ENCODE results near the gene STX16. TPM values are rescaled to one million over a fixed set of nuclear protein-coding genes. Genes with fewer than 3 reads are reported as not detected.

The STX16 gene
- total RNA-seq, 1 donor, result 90.3 TPM

- no peak overlapping the region for H3K4me3 ChIP-seq (ENCODE audit: low read length)
- H3K27me3 ChIP-seq (ENCODE audit: insufficient read depth, low read length), result no peaks in the 10 kb centered on the region
- no peaks in the 10 kb centered on the region for H3K9me3 ChIP-seq (ENCODE audit: low read depth, low read length)
- no peaks in the 10 kb centered on the region for H3K4me1 ChIP-seq (ENCODE audit: insufficient read depth, low read length)
Measured at GRCh38 chr20:58707770-58708169, 56.7 kb downstream of the STX16 start.

- H3K4me3 ChIP-seq (ENCODE audit: low read length), result no peak overlapping the region
- H3K4me1 ChIP-seq (ENCODE audit: insufficient read depth, low read length), result no peaks in the 10 kb centered on the region
- no peaks in the 10 kb centered on the region for H3K27me3 ChIP-seq (ENCODE audit: insufficient read depth, low read length)
- H3K9me3 ChIP-seq (ENCODE audit: low read depth, low read length), result no peaks in the 10 kb centered on the region
Measured at GRCh38 chr20:58708246-58708931, 57.3 kb downstream of the STX16 start.

- Histone ChIP-seq H3K27me3 (ENCODE audit: insufficient read depth, low read length) (no peaks in the 10 kb centered on the region), H3K4me3 (ENCODE audit: low read length) (no peak overlapping the region), H3K9me3 (ENCODE audit: low read depth, low read length) (no peaks in the 10 kb centered on the region), H3K4me1 (ENCODE audit: insufficient read depth, low read length) (no peaks in the 10 kb centered on the region)
Measured at GRCh38 chr20:58709013-58709702, 58.1 kb downstream of the STX16 start.

GRCh38 chr20:58709703-58710039 lies 58.6 kb downstream of the STX16 start:
- no peaks in the 10 kb centered on the region for H3K27me3 ChIP-seq (ENCODE audit: insufficient read depth, low read length)
- H3K4me3 ChIP-seq (ENCODE audit: low read length), result no peak overlapping the region
- H3K4me1 ChIP-seq (ENCODE audit: insufficient read depth, low read length), result no peaks in the 10 kb centered on the region
- no peaks in the 10 kb centered on the region for H3K9me3 ChIP-seq (ENCODE audit: low read depth, low read length)

GRCh38 chr20:58710481-58711265 lies 59.6 kb downstream of the STX16 start:
- H3K4me1 ChIP-seq (ENCODE audit: insufficient read depth, low read length), result no peaks in the 10 kb centered on the region
- no peaks in the 10 kb centered on the region for H3K9me3 ChIP-seq (ENCODE audit: low read depth, low read length)
- no peaks in the 10 kb centered on the region for H3K27me3 ChIP-seq (ENCODE audit: insufficient read depth, low read length)
- no peak overlapping the region for H3K4me3 ChIP-seq (ENCODE audit: low read length)

- Histone ChIP-seq H3K27me3 (ENCODE audit: insufficient read depth, low read length) (no peaks in the 10 kb centered on the region), H3K4me1 (ENCODE audit: insufficient read depth, low read length) (no peaks in the 10 kb centered on the region), H3K9me3 (ENCODE audit: low read depth, low read length) (no peaks in the 10 kb centered on the region), H3K4me3 (ENCODE audit: low read length) (no peak overlapping the region)
Measured at GRCh38 chr20:58711266-58712051, 60.4 kb downstream of the STX16 start.

GRCh38 chr20:58712151-58712791 lies 61.2 kb downstream of the STX16 start:
- no peaks in the 10 kb centered on the region for H3K27me3 ChIP-seq (ENCODE audit: insufficient read depth, low read length)
- no peaks in the 10 kb centered on the region for H3K9me3 ChIP-seq (ENCODE audit: low read depth, low read length)
- H3K4me3 ChIP-seq (ENCODE audit: low read length), result no peak overlapping the region
- H3K4me1 ChIP-seq (ENCODE audit: insufficient read depth, low read length), result no peaks in the 10 kb centered on the region

GRCh38 chr20:58712806-58713731 lies 62.0 kb downstream of the STX16 start:
- H3K4me1 ChIP-seq (ENCODE audit: insufficient read depth, low read length), result no peaks in the 10 kb centered on the region
- H3K9me3 ChIP-seq (ENCODE audit: low read depth, low read length), result no peaks in the 10 kb centered on the region
- H3K27me3 ChIP-seq (ENCODE audit: insufficient read depth, low read length), result no peaks in the 10 kb centered on the region
- no peak overlapping the region for H3K4me3 ChIP-seq (ENCODE audit: low read length)

GRCh38 chr20:58713801-58714339 lies 62.8 kb downstream of the STX16 start:
- Histone ChIP-seq H3K4me3 (ENCODE audit: low read length) (no peak overlapping the region), H3K27me3 (ENCODE audit: insufficient read depth, low read length) (no peaks in the 10 kb centered on the region), H3K4me1 (ENCODE audit: insufficient read depth, low read length) (no peaks in the 10 kb centered on the region), H3K9me3 (ENCODE audit: low read depth, low read length) (no peaks in the 10 kb centered on the region)

GRCh38 chr20:58714340-58714922 lies 63.3 kb downstream of the STX16 start:
- Histone ChIP-seq H3K4me3 (ENCODE audit: low read length) (no peak overlapping the region), H3K4me1 (ENCODE audit: insufficient read depth, low read length) (no peaks in the 10 kb centered on the region), H3K9me3 (ENCODE audit: low read depth, low read length) (no peaks in the 10 kb centered on the region), H3K27me3 (ENCODE audit: insufficient read depth, low read length) (no peaks in the 10 kb centered on the region)

GRCh38 chr20:58714923-58715351 lies 63.9 kb downstream of the STX16 start:
- H3K27me3 ChIP-seq (ENCODE audit: insufficient read depth, low read length), result no peaks in the 10 kb centered on the region
- no peak overlapping the region for H3K4me3 ChIP-seq (ENCODE audit: low read length)
- H3K4me1 ChIP-seq (ENCODE audit: insufficient read depth, low read length), result no peaks in the 10 kb centered on the region
- H3K9me3 ChIP-seq (ENCODE audit: low read depth, low read length), result no peaks in the 10 kb centered on the region

- no peak overlapping the region for H3K4me3 ChIP-seq (ENCODE audit: low read length)
- H3K27me3 ChIP-seq (ENCODE audit: insufficient read depth, low read length), result no peaks in the 10 kb centered on the region
- no peaks in the 10 kb centered on the region for H3K9me3 ChIP-seq (ENCODE audit: low read depth, low read length)
- no peaks in the 10 kb centered on the region for H3K4me1 ChIP-seq (ENCODE audit: insufficient read depth, low read length)
Measured at GRCh38 chr20:58715391-58715800, 64.3 kb downstream of the STX16 start.

GRCh38 chr20:58715801-58716475 lies 64.9 kb downstream of the STX16 start:
- Histone ChIP-seq H3K4me1 (ENCODE audit: insufficient read depth, low read length) (no peaks in the 10 kb centered on the region), H3K9me3 (ENCODE audit: low read depth, low read length) (no peaks in the 10 kb centered on the region), H3K27me3 (ENCODE audit: insufficient read depth, low read length) (no peaks in the 10 kb centered on the region), H3K4me3 (ENCODE audit: low read length) (no peak overlapping the region)

All from mononuclear cell (primary cell).